Activated CD4-positive, alpha-beta T cell treated with anti-CD3 and anti-CD28 coated beads for 36 hours (primary cell): ENCODE data around the gene RERE. TPM values are rescaled to one million over a fixed set of nuclear protein-coding genes. Genes with fewer than 3 reads are reported as not detected.

Source experiments
- ATAC-seq: fragments of 200-7000 bp; cut with Tn5 transposase; one replicate; pipeline ENCODE4 v1.10.0; 2021; ENCODE audit warnings: mild to moderate bottlenecking, moderate library complexity
- CTCF ChIA-PET: fragments of 350-600 bp; sonication (Branson Sonifier 250); formaldehyde crosslinking; loops from one replicate; lab custom pipeline; 2021; ENCODE audit warnings: antibody characterized with exemption; lab: Charles Lee
- POLR2A ChIA-PET: fragments of 350-600 bp; sonication (Branson Sonifier 250); formaldehyde crosslinking; loops from one replicate; lab custom pipeline; 2021; ENCODE audit warnings: antibody characterized with exemption, inconsistent platforms; lab: Charles Lee
- DNase-seq: peaks from one replicate; pipeline ENCODE4 v3.0.0-alpha.2; 2020
- H3K27ac Mint-ChIP-seq: one replicate; pipeline ENCODE4 v1.8.0; 2021; ENCODE audit warnings: mixed read lengths
- H3K27me3 Mint-ChIP-seq: one replicate; pipeline ENCODE4 v1.8.0; 2021; ENCODE audit warnings: mixed read lengths
- H3K36me3 Mint-ChIP-seq: one replicate; pipeline ENCODE4 v1.8.0; 2021; ENCODE audit warnings: low read depth, mixed read lengths
- H3K4me1 Mint-ChIP-seq: one replicate; pipeline ENCODE4 v1.8.0; 2021; ENCODE audit warnings: mixed read lengths
- H3K4me3 Mint-ChIP-seq: one replicate; pipeline ENCODE4 v1.8.0; 2021; ENCODE audit warnings: mild to moderate bottlenecking, moderate library complexity, mixed read lengths
- H3K9me3 Mint-ChIP-seq: one replicate; pipeline ENCODE4 v1.8.0; 2021; ENCODE audit warnings: low read depth, mixed read lengths
- intact Hi-C, 2 experiments: fragments of 100-400 bp; cut with DNase I in 1 of 2; cut with micrococcal nuclease in 1 of 2; formaldehyde crosslinking; loops; one replicate each; pipeline versions ENCODE4 v1.14.2 to v1.15.1; 2022 to 2024; cut with DNase I, micrococcal nuclease
- total RNA-seq, 2 experiments: library from RNA; stranded (reverse); gene quantifications; one replicate each; pipeline ENCODE4 v1.2.3, GENCODE V29; 2021

The RERE gene
- total RNA-seq, 2 experiments from 2014 or later, result 57.4 to 71.6 TPM

GRCh38 chr1:8523666-8524206 lies 293.7 kb downstream of the RERE start:
- H3K4me3 Mint-ChIP-seq, result no peak overlapping the region
- intact Hi-C loops, result loop anchor here (2.0 to 10.0 kb wide), 5 partner anchors 27 to 429 kb away; no protein-coding TSS in a partner anchor
- no peak for ATAC-seq
- ChIA-PET POLR2A (interaction anchor here (1.0 kb wide), 1 partner anchor 13 kb away, joined by 3 read pairs; no protein-coding TSS in a partner anchor), CTCF (interaction anchor here (1.2 kb wide), 1 partner anchor 38 kb away, joined by 3 read pairs; no protein-coding TSS in a partner anchor)
- peaks cover 30% of the 10 kb centered on the region for H3K4me1 Mint-ChIP-seq
- DNase-seq, result peak; percentile 49
- no peak overlapping the region for H3K27ac Mint-ChIP-seq
- H3K27me3 Mint-ChIP-seq, result no peaks in the 10 kb centered on the region
- peaks cover 28% of the 10 kb centered on the region for H3K36me3 Mint-ChIP-seq
- no peaks in the 10 kb centered on the region for H3K9me3 Mint-ChIP-seq

GRCh38 chr1:8520483-8520966 lies 296.9 kb downstream of the RERE start:
- ATAC-seq, result no peak
- peaks cover 28% of the 10 kb centered on the region for H3K36me3 Mint-ChIP-seq
- ChIA-PET CTCF (interaction anchor here (3.2 kb wide), 1 partner anchor 10 kb away, joined by 9 read pairs; no protein-coding TSS in a partner anchor), POLR2A (interaction anchor here (0.9 kb wide), 1 partner anchor 149 kb away, joined by 3 read pairs; no protein-coding TSS in a partner anchor)
- H3K27me3 Mint-ChIP-seq, result no peaks in the 10 kb centered on the region
- no peak for DNase-seq
- H3K4me3 Mint-ChIP-seq, result no peak overlapping the region
- no peaks in the 10 kb centered on the region for H3K9me3 Mint-ChIP-seq
- H3K4me1 Mint-ChIP-seq, result peaks cover 39% of the 10 kb centered on the region
- peak overlapping the region; percentile 59 for H3K27ac Mint-ChIP-seq
- intact Hi-C loops, result loop anchor here (5.0 to 10.0 kb wide), 2 partner anchors 43 to 426 kb away; no protein-coding TSS in a partner anchor

- DNase-seq (no peak), ATAC-seq (no peak)
- peaks cover 24% of the 10 kb centered on the region for H3K36me3 Mint-ChIP-seq
- intact Hi-C loops, result no loop called here
- no peak overlapping the region for H3K27ac Mint-ChIP-seq
- no peaks in the 10 kb centered on the region for H3K9me3 Mint-ChIP-seq
- ChIA-PET CTCF (interaction anchor here (0.7 to 1.0 kb wide), 2 partner anchors 14 to 110 kb away, joined by 3 to 5 read pairs; no protein-coding TSS in a partner anchor), POLR2A (no interaction called here)
- no peaks in the 10 kb centered on the region for H3K27me3 Mint-ChIP-seq
- no peak overlapping the region for H3K4me3 Mint-ChIP-seq
- peaks cover 42% of the 10 kb centered on the region for H3K4me1 Mint-ChIP-seq
Observed at GRCh38 chr1:8519167-8519566, 298.3 kb downstream of the RERE start.

- ChIA-PET POLR2A (no interaction called here), CTCF (no interaction called here)
- no peak for DNase-seq
- Mint-ChIP-seq H3K4me1 (peaks cover 47% of the 10 kb centered on the region), H3K27ac (peak overlapping the region; percentile 47), H3K4me3 (no peak overlapping the region), H3K9me3 (no peaks in the 10 kb centered on the region), H3K36me3 (peaks cover 23% of the 10 kb centered on the region), H3K27me3 (no peaks in the 10 kb centered on the region)
- intact Hi-C loops, result no loop called here
- no peak for ATAC-seq
Observed at GRCh38 chr1:8518490-8518801, 299.0 kb downstream of the RERE start.

GRCh38 chr1:8517661-8518489 lies 299.6 kb downstream of the RERE start:
- ChIA-PET POLR2A (no interaction called here), CTCF (interaction anchor here (0.6 kb wide), 1 partner anchor 211 kb away, joined by 4 read pairs; no protein-coding TSS in a partner anchor)
- Mint-ChIP-seq H3K27ac (no peak overlapping the region), H3K36me3 (peaks cover 21% of the 10 kb centered on the region), H3K9me3 (no peaks in the 10 kb centered on the region), H3K4me3 (no peak overlapping the region), H3K27me3 (no peaks in the 10 kb centered on the region), H3K4me1 (peaks cover 50% of the 10 kb centered on the region)
- intact Hi-C loops, result loop anchor here in 1 of 2 experiments (2.0 kb wide), 1 partner anchor 21 kb away; no protein-coding TSS in a partner anchor
- no peak for DNase-seq
- no peak for ATAC-seq

GRCh38 chr1:8516793-8517556 lies 300.5 kb downstream of the RERE start:
- intact Hi-C loops, result loop anchor here in 1 of 2 experiments (2.0 kb wide), 1 partner anchor 20 kb away; no protein-coding TSS in a partner anchor
- Mint-ChIP-seq H3K4me1 (peaks cover 58% of the 10 kb centered on the region), H3K9me3 (no peaks in the 10 kb centered on the region), H3K27me3 (no peaks in the 10 kb centered on the region), H3K27ac (peak overlapping the region; percentile 78), H3K4me3 (peak overlapping the region; percentile 30), H3K36me3 (peaks cover 20% of the 10 kb centered on the region)
- ATAC-seq (peak; percentile 70), DNase-seq (peak; percentile 64)
- ChIA-PET POLR2A (interaction anchor here (0.6 to 1.0 kb wide), 2 partner anchors 8 to 25 kb away, joined by 3 to 4 read pairs; no protein-coding TSS in a partner anchor), CTCF (no interaction called here)

GRCh38 chr1:8516278-8516777 lies 301.1 kb downstream of the RERE start:
- intact Hi-C loops, result loop anchor here in 1 of 2 experiments (2.0 kb wide), 1 partner anchor 20 kb away; no protein-coding TSS in a partner anchor
- H3K27me3 Mint-ChIP-seq, result no peaks in the 10 kb centered on the region
- DNase-seq (no peak), ATAC-seq (no peak)
- no peak overlapping the region for H3K4me3 Mint-ChIP-seq
- ChIA-PET POLR2A (interaction anchor here (1.0 kb wide), 1 partner anchor 9 kb away, joined by 3 read pairs; no protein-coding TSS in a partner anchor), CTCF (no interaction called here)
- H3K4me1 Mint-ChIP-seq, result peaks cover 63% of the 10 kb centered on the region
- no peaks in the 10 kb centered on the region for H3K9me3 Mint-ChIP-seq
- H3K36me3 Mint-ChIP-seq, result peaks cover 16% of the 10 kb centered on the region
- peak overlapping the region; percentile 78 for H3K27ac Mint-ChIP-seq

- Mint-ChIP-seq H3K36me3 (peaks cover 12% of the 10 kb centered on the region), H3K9me3 (no peaks in the 10 kb centered on the region), H3K4me3 (peak overlapping the region; percentile 2), H3K4me1 (peaks cover 67% of the 10 kb centered on the region), H3K27me3 (no peaks in the 10 kb centered on the region), H3K27ac (peak overlapping the region; percentile 82)
- ChIA-PET POLR2A (no interaction called here), CTCF (interaction anchor here (0.6 to 3.9 kb wide), 2 partner anchors 13 to 284 kb away, joined by 3 to 16 read pairs; no protein-coding TSS in a partner anchor)
- DNase-seq, result peak; percentile 63
- peak; percentile 41 for ATAC-seq
- intact Hi-C loops, result loop anchor here in 1 of 2 experiments (1.0 kb wide), 1 partner anchor 13 kb away; no protein-coding TSS in a partner anchor
Observed at GRCh38 chr1:8512504-8512903, 304.9 kb downstream of the RERE start.

- ATAC-seq (peak; percentile 82), DNase-seq (peak; percentile 71)
- CTCF ChIA-PET, result interaction anchor here (0.7 to 3.9 kb wide), 10 partner anchors 11 to 339 kb away, joined by 3 to 16 read pairs (median 4); no protein-coding TSS in a partner anchor
- H3K36me3 Mint-ChIP-seq, result peaks cover 19% of the 10 kb centered on the region
- peak overlapping the region; percentile 63 for H3K4me3 Mint-ChIP-seq
- H3K9me3 Mint-ChIP-seq, result no peaks in the 10 kb centered on the region
- no peaks in the 10 kb centered on the region for H3K27me3 Mint-ChIP-seq
- intact Hi-C loops, result loop anchor here (1.0 kb wide), 2 partner anchors 14 to 15 kb away; no protein-coding TSS in a partner anchor
- peak overlapping the region; percentile 93 for H3K27ac Mint-ChIP-seq
- peaks cover 49% of the 10 kb centered on the region for H3K4me1 Mint-ChIP-seq
- POLR2A ChIA-PET, result interaction anchor here (0.7 to 1.5 kb wide), 4 partner anchors 13 to 538 kb away, joined by 3 to 6 read pairs (median 4); no protein-coding TSS in a partner anchor
Observed at GRCh38 chr1:8510041-8510823, 307.2 kb downstream of the RERE start.
